ENCODE results near the gene MGAT3.

- no peak for TF ChIP-seq CTCF (conservative IDR thresholded peaks at IDR 0.05)
- no peak for TF ChIP-seq ZFX (IDR thresholded peaks at IDR 0.05)
Measured at GRCh38 chr22:39526736-39527171, 69.9 kb downstream of the MGAT3 start.

All from C4-2B (cell line).